PC-3 (cell line): ENCODE results near the gene TTC33. TPM values are rescaled to one million over a fixed set of nuclear protein-coding genes. Genes with fewer than 3 reads are reported as not detected.

Source experiments
- ATAC-seq: fragments of 200-7000 bp; cut with Tn5 transposase; 2 replicates; pipeline ENCODE4 v1.9.1; 2020; ENCODE audit warnings: mild to moderate bottlenecking, moderate library complexity
- BruUV-seq: library from RNA; stranded (reverse); fragments of 400-500 nt; replicated peaks from 2 replicates; lab custom pipeline; 2021; lab: Mats Ljungman, UMichigan
- CTCF ChIA-PET: fragments of 300-600 bp; sonication (Branson Sonifier 250); formaldehyde crosslinking; loops from one replicate; lab custom pipeline; 2022; ENCODE audit warnings: antibody characterized with exemption; lab: Charles Lee
- POLR2A ChIA-PET: fragments of 300-600 bp; sonication (Branson Sonifier 250); formaldehyde crosslinking; loops from one replicate; lab custom pipeline; 2022; ENCODE audit warnings: antibody characterized with exemption; ENCODE audit not compliant: unreplicated experiment; lab: Charles Lee
- DNase-seq: peaks from one replicate; pipeline ENCODE4 v3.0.0-alpha.2; 2015
- H2AFZ ChIP-seq: fragments of 300-600 bp; sonication (generic); 2 replicates; pipeline ENCODE4 v1.6.0; 2016; ENCODE audit warnings: antibody characterized with exemption, low read length
- H3F3A ChIP-seq: fragments of 300-600 bp; sonication (generic); one replicate; pipeline ENCODE4 v1.6.0; 2017; ENCODE audit warnings: antibody characterized with exemption, low read length, control low read depth, mild to moderate bottlenecking; ENCODE audit not compliant: unreplicated experiment
- H3K27ac ChIP-seq: fragments of 300-600 bp; sonication (generic); 2 replicates; pipeline ENCODE4 v1.5.1; 2016; ENCODE audit warnings: mild to moderate bottlenecking, low read length
- H3K27me3 ChIP-seq: fragments of 300-600 bp; sonication (generic); 2 replicates; pipeline ENCODE4 v1.6.1; 2016; ENCODE audit warnings: low read length, mixed read lengths
- H3K36me3 ChIP-seq: fragments of 300-600 bp; sonication (generic); 2 replicates; pipeline ENCODE4 v1.6.1; 2016; ENCODE audit warnings: low read depth, mixed run types, low read length, mixed read lengths
- H3K4me1 ChIP-seq: fragments of 300-600 bp; sonication (generic); 2 replicates; pipeline ENCODE4 v1.5.1; 2016; ENCODE audit warnings: low read length; ENCODE audit not compliant: insufficient read depth
- H3K4me2 ChIP-seq: fragments of 300-600 bp; sonication (generic); 2 replicates; pipeline ENCODE4 v1.6.0; 2016; ENCODE audit warnings: low read length
- H3K4me3 ChIP-seq: fragments of 300-600 bp; sonication (generic); 2 replicates; pipeline ENCODE4 v1.5.1; 2016; ENCODE audit warnings: mild to moderate bottlenecking, low read length, mixed read lengths
- H3K79me2 ChIP-seq: fragments of 300-600 bp; sonication (generic); 2 replicates; pipeline ENCODE4 v1.6.1; 2017; ENCODE audit warnings: low read length, mixed read lengths
- H3K9ac ChIP-seq: fragments of 300-600 bp; sonication (generic); 2 replicates; pipeline ENCODE4 v1.6.0; 2016; ENCODE audit warnings: mild to moderate bottlenecking, low read length
- H3K9me2 ChIP-seq: fragments of 300-600 bp; sonication (generic); replicated peaks from 2 replicates; pipeline ENCODE4 v1.6.1; 2016; ENCODE audit warnings: mixed run types, low read length, mixed read lengths
- H3K9me3 ChIP-seq: fragments of 300-600 bp; sonication (generic); 2 replicates; pipeline ENCODE4 v1.6.1; 2016; ENCODE audit warnings: low read length, mixed read lengths
- H4K20me1 ChIP-seq: fragments of 300-600 bp; sonication (generic); 2 replicates; pipeline ENCODE4 v1.6.1; 2016; ENCODE audit warnings: low read length, mixed read lengths
- CTCF ChIP-seq: fragments of 300-600 bp; sonication (generic); conservative IDR thresholded peaks from 2 replicates; pipeline ENCODE4 v1.5.1; 2017; ENCODE audit warnings: antibody characterized with exemption, low read depth, mild to moderate bottlenecking, low read length
- EZH2 ChIP-seq: fragments of 300-600 bp; sonication (generic); IDR thresholded peaks from one replicate; pipeline ENCODE4 v1.6.1; 2017; ENCODE audit warnings: antibody characterized with exemption, mild to moderate bottlenecking, low read length; ENCODE audit not compliant: unreplicated experiment
- EZH2phosphoT487 ChIP-seq: fragments of 300-600 bp; sonication (generic); IDR thresholded peaks from 2 replicates; pipeline ENCODE4 v1.6.1; 2018; ENCODE audit warnings: mild to moderate bottlenecking, antibody characterized with exemption, low read length, borderline replicate concordance
- intact Hi-C: fragments of 100-400 bp; cut with micrococcal nuclease; formaldehyde crosslinking; loops from 2 replicates; pipeline ENCODE4 v1.9.0; 2023
- total RNA-seq: library from RNA; depleted of rRNA; stranded (reverse); fragments of >200 nt; gene quantifications from 2 replicates; pipeline ENCODE4 v1.2.3, GENCODE V29; 2014

The TTC33 gene
- total RNA-seq, 1 experiment from 2014 or later = 9.0 TPM

- Histone ChIP-seq H3K9me3 (no peaks in the 10 kb centered on the region), H3K27me3 (no peaks in the 10 kb centered on the region), H3K4me2 (no peak overlapping the region), H4K20me1 (no peaks in the 10 kb centered on the region), H3K27ac (no peak overlapping the region), H2AFZ (no peak overlapping the region), H3K4me1 (no peaks in the 10 kb centered on the region), H3K9ac (no peak overlapping the region), H3K36me3 (no peaks in the 10 kb centered on the region), H3K9me2 (no peaks in the 10 kb centered on the region), H3F3A (no peaks in the 10 kb centered on the region), H3K79me2 (no peaks in the 10 kb centered on the region), H3K4me3 (no peak overlapping the region)
- DNase-seq = no peak
- no peak for TF ChIP-seq CTCF
- no peak for TF ChIP-seq EZH2phosphoT487
- TF ChIP-seq EZH2 = no peak
- no TSS peak for BruUV-seq
- intact Hi-C loops = no loop called here
- ChIA-PET POLR2A (no interaction called here), CTCF (no interaction called here)
- ATAC-seq = no peak
These were observed 121.6 kb downstream of the TTC33 start for GRCh38 chr5:40634154-40634553.

- TF ChIP-seq EZH2phosphoT487 = no peak
- TF ChIP-seq EZH2 = no peak
- no peak for TF ChIP-seq CTCF
- H3F3A ChIP-seq = no peaks in the 10 kb centered on the region
- no TSS peak for BruUV-seq
- no peaks in the 10 kb centered on the region for H3K9me2 ChIP-seq
- H3K27ac ChIP-seq = no peak overlapping the region
- intact Hi-C loops = no loop called here
- H3K4me1 ChIP-seq = peaks cover 16% of the 10 kb centered on the region; the same call in 1 of the 2 replicates
- H3K9ac ChIP-seq = no peak overlapping the region
- no peak overlapping the region for H3K4me2 ChIP-seq
- H4K20me1 ChIP-seq = no peaks in the 10 kb centered on the region
- H3K27me3 ChIP-seq = no peaks in the 10 kb centered on the region
- no peaks in the 10 kb centered on the region for H3K79me2 ChIP-seq
- ATAC-seq (no peak), DNase-seq (no peak)
- no peaks in the 10 kb centered on the region for H3K9me3 ChIP-seq
- H3K36me3 ChIP-seq = no peaks in the 10 kb centered on the region
- no peak overlapping the region for H3K4me3 ChIP-seq
- ChIA-PET POLR2A (no interaction called here), CTCF (no interaction called here)
- no peak overlapping the region for H2AFZ ChIP-seq
These were observed 124.5 kb downstream of the TTC33 start for GRCh38 chr5:40631236-40631635.

- no peak for ATAC-seq
- intact Hi-C loops = no loop called here
- H3K9me3 ChIP-seq = no peaks in the 10 kb centered on the region
- no peak for TF ChIP-seq CTCF
- no peak for TF ChIP-seq EZH2
- TF ChIP-seq EZH2phosphoT487 = no peak
- H2AFZ ChIP-seq = no peak overlapping the region
- H3K9me2 ChIP-seq = no peaks in the 10 kb centered on the region
- no peaks in the 10 kb centered on the region for H3K27me3 ChIP-seq
- no peak overlapping the region for H3K9ac ChIP-seq
- no peak for DNase-seq
- no peaks in the 10 kb centered on the region for H3K79me2 ChIP-seq
- no peaks in the 10 kb centered on the region for H4K20me1 ChIP-seq
- H3K4me3 ChIP-seq = no peak overlapping the region
- no peaks in the 10 kb centered on the region for H3K36me3 ChIP-seq
- POLR2A ChIA-PET = no interaction called here
- H3K27ac ChIP-seq = no peak overlapping the region
- BruUV-seq = no TSS peak
- no peak overlapping the region for H3K4me2 ChIP-seq
- CTCF ChIA-PET = no interaction called here
- H3F3A ChIP-seq = no peaks in the 10 kb centered on the region
- H3K4me1 ChIP-seq = peaks cover 17% of the 10 kb centered on the region; the same call in 1 of the 2 replicates
These were observed 125.6 kb downstream of the TTC33 start for GRCh38 chr5:40630126-40630525.
